Muscle layer of duodenum (tissue), 2 donors: ENCODE data around the gene ADAM22.

Experiments used
- H3K27ac ChIP-seq: one replicate; pipeline ENCODE4 v1.7.0; 2013; ENCODE audit warnings: mild to moderate bottlenecking, low read length
- H3K27me3 ChIP-seq: one replicate; pipeline ENCODE4 v1.7.0; 2013; ENCODE audit warnings: low read depth, mild to moderate bottlenecking, control low read depth, low read length
- H3K36me3 ChIP-seq, 2 donors: one replicate each; pipeline ENCODE4 v1.7.0; 2013; ENCODE audit warnings: low read length in 2 of 2, control low read depth in 1 of 2, mild to moderate bottlenecking in 1 of 2; ENCODE audit not compliant: insufficient read depth in 2 of 2, control insufficient read depth in 1 of 2
- H3K4me1 ChIP-seq, 2 donors: one replicate each; pipeline ENCODE4 v1.7.0; 2013; ENCODE audit warnings: low read length in 2 of 2, mild to moderate bottlenecking in 2 of 2, control low read depth in 1 of 2, moderate library complexity in 1 of 2; ENCODE audit not compliant: insufficient read depth in 2 of 2, control insufficient read depth in 1 of 2
- H3K4me3 ChIP-seq, 2 donors: one replicate each; pipeline ENCODE4 v1.7.0; 2013; ENCODE audit warnings: low read length in 2 of 2, low read depth in 1 of 2, mild to moderate bottlenecking in 1 of 2
- H3K9me3 ChIP-seq, 2 donors: one replicate each; pipeline ENCODE4 v1.7.0; 2013; ENCODE audit warnings: low read length in 2 of 2, control low read depth in 1 of 2, mild to moderate bottlenecking in 1 of 2; ENCODE audit not compliant: control insufficient read depth in 1 of 2
- donor health status: healthy.

ADAM22 gene

DNA sequence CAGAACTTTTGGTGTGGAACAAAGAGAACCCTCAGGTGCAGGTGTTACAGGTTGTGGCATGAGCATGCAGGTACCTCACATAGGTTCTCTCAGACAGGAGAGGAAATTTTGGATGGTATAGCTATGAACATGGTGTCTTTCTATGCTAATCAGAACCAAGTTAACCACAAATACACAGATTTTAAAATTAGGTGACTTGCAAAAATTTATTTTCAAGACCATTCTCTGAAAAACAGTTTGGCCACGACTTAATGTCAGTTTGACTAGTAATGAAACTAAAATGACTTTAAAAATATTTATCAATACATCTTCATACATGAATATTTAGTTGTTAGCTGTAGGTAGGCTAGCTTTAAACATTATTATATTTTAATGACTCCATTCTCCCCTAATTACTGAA, 156.2 kb downstream of the ADAM22 start:
- no peak overlapping the region for H3K27ac ChIP-seq
- peaks cover 0 to 6% of the 10 kb centered on the region in 2 donors for H3K4me1 ChIP-seq
- H3K36me3 ChIP-seq, result no peaks in the 10 kb centered on the region
- H3K9me3 ChIP-seq, result no peaks in the 10 kb centered on the region
- no peak overlapping the region for H3K4me3 ChIP-seq
- H3K27me3 ChIP-seq, result no peaks in the 10 kb centered on the region

DNA sequence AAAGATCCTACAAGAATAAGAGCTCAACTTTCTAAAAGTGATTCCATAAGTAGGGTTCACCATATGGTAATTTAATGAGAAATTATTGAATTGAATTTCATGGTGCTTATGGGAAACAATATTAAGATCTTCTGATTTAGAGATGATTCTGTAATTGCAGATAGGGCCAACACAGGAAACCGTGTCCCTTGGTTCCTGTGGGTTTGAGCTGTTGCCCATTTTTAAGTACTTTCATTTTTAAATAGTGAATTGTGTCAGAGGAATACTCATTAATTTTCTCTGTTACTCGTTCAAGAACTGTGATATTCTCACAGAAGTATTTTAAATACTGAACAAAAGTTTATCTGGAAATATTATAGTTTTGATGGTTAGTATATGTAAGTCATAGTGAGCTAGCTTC, 156.6 kb downstream of the ADAM22 start:
- Histone ChIP-seq H3K9me3 (no peaks in the 10 kb centered on the region), H3K27ac (no peak overlapping the region), H3K4me3 (no peak overlapping the region), H3K4me1 (peaks cover 0 to 6% of the 10 kb centered on the region in 2 donors), H3K36me3 (no peaks in the 10 kb centered on the region), H3K27me3 (no peaks in the 10 kb centered on the region)

DNA sequence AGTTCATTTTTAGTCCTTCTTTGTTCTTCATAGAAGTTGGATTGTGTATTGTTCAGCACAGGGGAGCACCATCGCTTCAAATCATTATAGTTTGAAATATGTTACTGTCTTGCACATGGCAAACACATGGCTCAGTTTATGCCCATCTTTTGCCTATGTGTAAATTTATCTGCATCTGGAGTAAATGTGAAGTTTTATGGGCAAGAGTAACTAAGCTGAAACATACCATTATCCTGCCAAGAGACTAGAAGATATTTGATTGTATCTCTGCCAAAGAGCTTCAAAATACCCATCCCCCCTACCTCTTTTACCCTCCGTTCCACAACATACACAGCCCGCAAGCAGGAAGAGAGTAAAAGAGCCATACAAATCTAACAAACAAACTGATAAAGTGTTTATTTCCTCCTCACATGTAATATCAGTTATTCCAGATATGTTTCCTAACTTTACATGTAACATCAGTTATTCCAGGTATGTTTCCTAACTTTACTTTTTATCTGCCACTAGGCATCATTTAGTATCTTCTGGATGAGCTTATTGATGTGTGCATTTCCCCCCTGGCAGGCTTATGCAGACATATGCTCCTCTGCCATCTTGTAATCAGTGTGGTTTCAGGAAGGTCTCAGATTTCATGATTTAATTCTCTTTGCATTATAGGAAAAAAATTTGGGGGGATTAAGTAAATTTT, 158.1 kb downstream of the ADAM22 start:
- no peaks in the 10 kb centered on the region for H3K9me3 ChIP-seq
- H3K4me3 ChIP-seq, result no peak overlapping the region
- H3K27ac ChIP-seq, result no peak overlapping the region
- H3K27me3 ChIP-seq, result no peaks in the 10 kb centered on the region
- no peaks in the 10 kb centered on the region for H3K36me3 ChIP-seq
- H3K4me1 ChIP-seq, result peaks cover 0 to 6% of the 10 kb centered on the region in 2 donors

DNA sequence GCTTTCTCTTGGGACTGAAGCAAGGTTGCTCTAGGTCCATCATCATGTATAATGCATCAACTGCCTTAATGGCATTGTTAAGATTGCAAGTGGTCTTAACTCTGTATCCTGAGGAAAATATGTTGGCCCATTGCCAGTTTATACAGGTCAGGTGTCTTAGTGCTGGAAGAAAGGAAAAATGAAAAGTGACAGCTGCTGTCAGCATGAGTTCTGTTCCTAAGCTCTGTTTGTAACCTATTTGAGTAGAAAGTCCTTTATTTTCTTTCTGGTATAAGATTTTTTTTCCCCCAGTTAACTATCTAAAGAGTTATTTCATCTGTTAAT, 158.6 kb downstream of the ADAM22 start:
- no peaks in the 10 kb centered on the region for H3K36me3 ChIP-seq
- no peak overlapping the region for H3K27ac ChIP-seq
- H3K4me1 ChIP-seq, result peaks cover 0 to 6% of the 10 kb centered on the region in 2 donors
- no peak overlapping the region for H3K4me3 ChIP-seq
- H3K9me3 ChIP-seq, result no peaks in the 10 kb centered on the region
- H3K27me3 ChIP-seq, result no peaks in the 10 kb centered on the region

DNA sequence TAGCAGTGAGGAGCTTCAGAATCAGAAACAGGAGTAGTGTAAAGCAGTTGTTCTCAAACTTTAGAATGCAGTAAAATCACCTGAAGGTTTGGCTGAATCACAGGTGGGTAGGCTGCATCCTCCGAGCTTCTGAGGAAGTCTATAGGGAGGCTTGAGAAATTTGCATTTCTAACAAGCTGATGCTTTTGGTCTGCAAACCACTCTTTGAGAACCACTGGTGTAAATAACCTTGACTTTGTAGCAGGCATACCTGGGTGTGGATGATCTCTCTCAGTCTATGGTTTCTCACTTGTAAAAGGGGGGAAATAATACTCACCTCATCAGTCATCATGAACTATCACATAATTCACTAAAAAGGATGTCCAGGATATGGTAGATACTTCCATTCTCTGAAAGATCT, 167.7 kb downstream of the ADAM22 start:
- no peak overlapping the region for H3K27ac ChIP-seq
- H3K27me3 ChIP-seq, result no peaks in the 10 kb centered on the region
- H3K9me3 ChIP-seq, result no peaks in the 10 kb centered on the region
- no peak overlapping the region for H3K4me3 ChIP-seq
- no peaks in the 10 kb centered on the region for H3K4me1 ChIP-seq
- no peaks in the 10 kb centered on the region for H3K36me3 ChIP-seq

DNA sequence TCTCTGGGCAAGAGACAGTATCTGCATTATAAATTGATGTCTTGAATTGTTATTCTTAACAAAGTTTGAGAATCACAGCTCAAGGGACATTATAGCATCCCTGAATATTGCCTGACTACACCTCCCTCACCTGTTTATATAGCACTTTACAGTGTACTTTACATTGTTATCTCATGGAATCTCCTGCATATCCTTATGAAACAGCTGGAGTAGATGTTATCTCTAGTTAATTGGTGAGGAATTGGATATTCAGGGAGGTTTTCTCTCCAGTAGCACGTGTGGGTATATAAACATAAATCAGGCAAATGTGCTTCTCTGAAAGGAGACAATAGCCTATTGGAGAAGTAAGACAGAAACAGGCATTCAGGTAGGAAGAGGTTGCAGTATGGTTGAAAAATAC, 168.6 kb downstream of the ADAM22 start:
- Histone ChIP-seq H3K36me3 (no peaks in the 10 kb centered on the region), H3K4me1 (no peaks in the 10 kb centered on the region), H3K27me3 (no peaks in the 10 kb centered on the region), H3K4me3 (no peak overlapping the region), H3K27ac (no peak overlapping the region), H3K9me3 (no peaks in the 10 kb centered on the region)

DNA sequence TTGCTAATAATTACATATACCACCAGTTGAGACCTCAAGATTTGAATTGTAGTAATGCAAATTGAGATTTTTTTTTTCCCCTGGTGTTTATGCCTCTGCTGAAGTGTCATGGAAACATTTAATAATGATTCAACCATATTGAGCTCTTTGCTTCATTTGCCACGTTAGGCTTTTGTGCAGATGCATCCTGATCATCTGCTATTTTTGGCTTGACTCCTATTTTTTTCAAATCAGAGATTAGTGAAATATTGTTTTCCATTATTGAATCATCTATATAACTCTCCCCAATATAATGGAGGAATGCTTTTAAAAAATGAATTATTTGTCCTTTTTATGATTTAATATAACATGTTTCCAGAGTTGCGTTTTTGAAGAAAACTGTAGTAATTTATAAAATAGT, 170.7 kb downstream of the ADAM22 start:
- no peaks in the 10 kb centered on the region for H3K27me3 ChIP-seq

DNA sequence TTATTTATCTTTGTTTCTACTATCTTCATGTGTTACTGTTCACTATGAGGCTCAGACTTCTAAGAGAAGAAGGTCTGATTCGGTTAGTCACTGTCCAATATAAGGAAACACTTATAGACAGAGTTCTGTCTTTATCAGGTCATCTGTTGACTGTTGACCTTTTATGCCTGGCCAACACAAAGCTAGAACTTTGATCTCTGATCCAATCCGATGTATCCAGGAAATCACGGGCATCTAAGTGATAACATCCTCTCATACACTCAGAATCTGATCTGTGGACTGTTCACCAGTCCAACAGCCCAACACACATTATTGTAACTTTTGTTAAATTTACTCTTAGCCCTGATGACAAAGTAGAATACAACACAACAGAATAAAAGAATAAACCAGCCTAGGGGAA, 171.2 kb downstream of the ADAM22 start:
- H3K36me3 ChIP-seq, result no peaks in the 10 kb centered on the region
- no peaks in the 10 kb centered on the region for H3K9me3 ChIP-seq
- H3K27ac ChIP-seq, result no peak overlapping the region
- no peaks in the 10 kb centered on the region for H3K4me1 ChIP-seq
- no peak overlapping the region for H3K4me3 ChIP-seq
- no peaks in the 10 kb centered on the region for H3K27me3 ChIP-seq

More for the DNA sequence above, 170.7 kb downstream of the ADAM22 start:
- H3K9me3 ChIP-seq, result no peaks in the 10 kb centered on the region
- H3K36me3 ChIP-seq, result no peaks in the 10 kb centered on the region
- no peak overlapping the region for H3K4me3 ChIP-seq
- no peak overlapping the region for H3K27ac ChIP-seq
- no peaks in the 10 kb centered on the region for H3K4me1 ChIP-seq

DNA sequence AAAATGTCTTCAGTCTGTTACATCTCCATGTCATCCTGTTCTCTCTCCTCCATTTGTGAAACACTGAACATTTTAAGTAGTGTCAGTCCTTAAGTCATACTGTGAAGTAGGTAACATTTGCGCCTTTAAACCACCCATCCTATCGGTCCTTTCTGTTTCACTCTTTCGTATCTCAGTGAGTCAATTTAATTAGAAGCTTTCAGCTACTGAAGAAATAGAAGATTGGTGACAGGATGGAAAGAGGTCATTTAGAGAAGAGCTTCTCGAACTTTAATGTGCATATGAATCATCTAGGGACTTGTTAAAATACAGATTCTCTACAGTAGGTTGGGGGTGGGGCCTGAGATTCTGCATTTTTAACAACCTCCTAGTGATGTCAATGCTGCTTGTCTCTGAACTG, 172.4 kb downstream of the ADAM22 start:
- Histone ChIP-seq H3K4me1 (no peaks in the 10 kb centered on the region), H3K9me3 (no peaks in the 10 kb centered on the region), H3K27me3 (no peaks in the 10 kb centered on the region), H3K36me3 (no peaks in the 10 kb centered on the region), H3K4me3 (no peak overlapping the region), H3K27ac (no peak overlapping the region)

DNA sequence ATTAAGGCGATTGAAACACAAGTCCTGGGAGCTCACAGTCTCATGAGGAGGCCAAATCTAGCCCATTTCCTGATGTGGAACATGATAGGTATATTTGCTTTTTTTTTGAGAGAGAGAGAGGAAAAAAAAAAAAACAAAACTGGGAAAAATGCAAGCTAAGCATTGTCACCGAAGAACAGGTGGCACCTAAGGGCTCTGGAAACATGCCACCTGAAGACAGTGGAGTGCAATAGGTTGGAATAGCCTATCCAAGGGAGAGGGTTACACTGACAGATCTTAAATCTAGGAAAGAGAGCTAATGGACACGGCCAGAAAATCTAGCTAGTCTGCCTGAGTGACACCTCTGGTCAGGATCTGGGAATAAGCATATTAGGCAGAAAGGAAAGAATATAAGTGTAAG, 175.6 kb downstream of the ADAM22 start:
- H3K36me3 ChIP-seq, result no peaks in the 10 kb centered on the region

DNA sequence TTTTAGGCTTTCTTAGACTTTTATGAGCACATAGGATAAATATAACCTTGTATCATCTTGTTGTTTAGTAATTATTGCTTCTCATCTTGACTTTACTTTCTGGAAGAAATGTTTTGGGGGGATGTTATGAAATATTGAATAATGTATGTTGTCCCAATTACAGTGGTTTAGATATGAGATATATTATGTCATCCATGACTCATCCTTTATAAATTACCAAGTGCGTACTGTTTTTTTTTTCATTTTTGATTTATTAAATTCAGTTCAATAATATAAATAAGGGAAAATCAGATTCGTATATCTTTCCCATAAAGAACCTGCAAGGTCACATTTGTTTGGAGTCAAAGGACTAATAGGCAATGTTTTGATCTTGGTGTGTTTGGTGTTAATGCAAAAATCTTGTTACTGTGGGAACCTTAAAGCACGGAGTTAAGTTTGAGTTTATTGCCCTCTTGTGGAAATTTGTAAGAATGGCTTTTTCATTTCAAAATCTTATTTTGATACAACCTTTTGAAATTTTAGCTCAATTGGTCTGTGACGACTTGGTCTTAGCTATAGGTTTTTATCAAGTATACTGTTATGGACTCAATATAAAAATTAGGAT, 177.2 kb downstream of the ADAM22 start:
- H3K27me3 ChIP-seq, result no peaks in the 10 kb centered on the region
- H3K9me3 ChIP-seq, result no peaks in the 10 kb centered on the region
- H3K4me3 ChIP-seq, result no peak overlapping the region
- H3K27ac ChIP-seq, result no peak overlapping the region
- peaks cover 0 to 8% of the 10 kb centered on the region in 2 donors for H3K4me1 ChIP-seq
- H3K36me3 ChIP-seq, result no peaks in the 10 kb centered on the region

More for the DNA sequence above, 175.6 kb downstream of the ADAM22 start:
- Histone ChIP-seq H3K4me3 (no peak overlapping the region), H3K4me1 (peaks cover 0 to 8% of the 10 kb centered on the region in 2 donors), H3K9me3 (no peaks in the 10 kb centered on the region), H3K27me3 (no peaks in the 10 kb centered on the region), H3K27ac (no peak overlapping the region)

DNA sequence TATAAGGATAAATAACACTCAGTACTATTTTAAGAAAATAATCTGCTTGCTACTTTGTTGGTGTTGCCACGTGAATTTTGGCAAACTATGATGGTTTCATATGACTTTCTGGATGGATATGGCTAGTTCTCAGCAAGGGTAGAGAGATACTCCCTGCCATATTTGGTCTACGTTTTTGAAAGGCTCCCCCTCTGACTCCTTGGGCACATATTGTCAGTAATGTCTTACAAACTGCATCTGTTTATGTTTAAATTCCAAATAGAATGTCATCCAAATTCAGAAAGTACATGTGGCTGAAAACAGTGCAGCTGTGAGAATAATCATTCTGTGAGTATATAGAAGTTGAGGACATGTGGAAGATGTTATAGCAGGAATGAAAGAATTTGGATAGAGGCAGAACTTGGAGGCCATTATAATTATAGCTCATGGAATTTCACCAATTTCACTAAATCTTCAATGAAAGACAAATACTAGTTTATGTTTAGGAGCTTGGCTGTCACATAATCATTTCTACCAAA, 178.0 kb downstream of the ADAM22 start:
- Histone ChIP-seq H3K9me3 (no peaks in the 10 kb centered on the region), H3K27ac (no peak overlapping the region), H3K4me3 (no peak overlapping the region), H3K4me1 (peaks cover 0 to 8% of the 10 kb centered on the region in 2 donors), H3K27me3 (no peaks in the 10 kb centered on the region), H3K36me3 (no peaks in the 10 kb centered on the region)
